ENCODE results near the gene DCTN1.

The DCTN1 gene

GRCh38 chr2:74413001-74413698 is 33.0 kb upstream of the DCTN1 start:
- DNase-seq: no peak

GRCh38 chr2:74407682-74408081 is 27.6 kb upstream of the DCTN1 start:
- DNase-seq: no peak

- no peak for DNase-seq
Observed at GRCh38 chr2:74406035-74406434, 25.9 kb upstream of the DCTN1 start.

GRCh38 chr2:74401891-74402290 is 21.8 kb upstream of the DCTN1 start:
- DNase-seq: no peak

GRCh38 chr2:74399785-74400184 is 19.7 kb upstream of the DCTN1 start:
- no peak for DNase-seq

- DNase-seq: no peak
Observed at GRCh38 chr2:74396149-74396548, 16.0 kb upstream of the DCTN1 start.

- no peak for DNase-seq
Observed at GRCh38 chr2:74393525-74393924, 13.4 kb upstream of the DCTN1 start.

GRCh38 chr2:74392449-74392743 is 12.3 kb upstream of the DCTN1 start:
- DNase-seq: no peak

GRCh38 chr2:74391580-74392448 is 11.7 kb upstream of the DCTN1 start:
- peak; percentile 96 for DNase-seq

GRCh38 chr2:74391209-74391579 is 11.1 kb upstream of the DCTN1 start:
- no peak for DNase-seq

GRCh38 chr2:74390606-74391005 is 10.5 kb upstream of the DCTN1 start:
- no peak for DNase-seq

- DNase-seq: no peak
Observed at GRCh38 chr2:74387346-74387745, 7.2 kb upstream of the DCTN1 start.

- no peak for DNase-seq
Observed at GRCh38 chr2:74385396-74385795, 5.3 kb upstream of the DCTN1 start.

- no peak for DNase-seq
Observed at GRCh38 chr2:74384051-74384450, 3.9 kb upstream of the DCTN1 start.

GRCh38 chr2:74383254-74383653 is 3.1 kb upstream of the DCTN1 start:
- DNase-seq: no peak

GRCh38 chr2:74381751-74382150 is 1.6 kb upstream of the DCTN1 start:
- no peak for DNase-seq

- DNase-seq: no peak
Observed at GRCh38 chr2:74378007-74378406, 2.1 kb downstream of the DCTN1 start.

- no peak for DNase-seq
Observed at GRCh38 chr2:74375838-74376237, 4.3 kb downstream of the DCTN1 start.

GRCh38 chr2:74374509-74375205 is 5.5 kb downstream of the DCTN1 start:
- no peak for DNase-seq

- no peak for DNase-seq
Observed at GRCh38 chr2:74373985-74374384, 6.1 kb downstream of the DCTN1 start.

GRCh38 chr2:74373221-74373676 is 6.9 kb downstream of the DCTN1 start:
- no peak for DNase-seq

GRCh38 chr2:74372674-74373073 is 7.4 kb downstream of the DCTN1 start:
- DNase-seq: no peak

GRCh38 chr2:74371421-74371820 is 8.7 kb downstream of the DCTN1 start:
- no peak for DNase-seq

- no peak for DNase-seq
Observed at GRCh38 chr2:74369976-74370375, 10.1 kb downstream of the DCTN1 start.

All from stimulated activated CD4-positive, alpha-beta T cell treated with anti-CD3 and anti-CD28 coated beads, Interleukin-4, amount 100 ng/mL, for 1 hour (primary cell).